SK-N-SH (cell line): Measurements from ENCODE around the gene OR4Q3. TPM values are rescaled to one million over a fixed set of nuclear protein-coding genes. Genes with fewer than 3 reads are reported as not detected.
"Not testable (repeated sequence)": the region's sequence is repeated elsewhere in the genome, so short reads cannot be mapped to it uniquely, and the experiment has no call there.

Source experiments
- CTCF ChIA-PET: fragments of 300-600, 350-600 bp; formaldehyde crosslinking; extraction: SDS; loops from one replicate; lab custom pipeline; 2021; lab: Yijun Ruan, JAX
- POLR2A ChIA-PET: fragments of 350-600 bp; sonication (Branson Sonifier 250); formaldehyde crosslinking; extraction: SDS; loops from one replicate; lab custom pipeline; 2020; ENCODE audit warnings: antibody characterized with exemption, inconsistent platforms; lab: Yijun Ruan, JAX
- DNase-seq: peaks from one replicate; pipeline ENCODE4 v3.0.0; 2012
- H2AFZ ChIP-seq: fragments of 200-600 bp; sonication (generic); 2 replicates; pipeline ENCODE4 v1.8.1; 2016; ENCODE audit warnings: antibody characterized with exemption, mild to moderate bottlenecking, low read depth
- H3F3A ChIP-seq: fragments of 200-600 bp; sonication (generic); replicated peaks from 2 replicates; pipeline ENCODE3; 2016; ENCODE audit warnings: antibody characterized with exemption, mild to moderate bottlenecking; ENCODE audit not compliant: insufficient read depth
- H3K27ac ChIP-seq, 2 experiments: fragments of 200-500 bp in 1 of 2; fragments of 200-600 bp in 1 of 2; sonication (Bioruptor generic) in 1 of 2; sonication (generic), shearing (Covaris generic) in 1 of 2; 2 replicates each; pipeline versions ENCODE4 v1.5.1 to v1.6.1; 2014 to 2016; ENCODE audit warnings: low read depth in 2 of 2, inconsistent platforms in 1 of 2, low read length in 1 of 2, mild to moderate bottlenecking in 1 of 2, mixed read lengths in 1 of 2
- H3K27me3 ChIP-seq: fragments of 200-600 bp; sonication (generic), shearing (Covaris generic); 2 replicates; pipeline ENCODE4 v1.6.1; 2016; ENCODE audit warnings: mixed run types; ENCODE audit not compliant: insufficient read depth
- H3K36me3 ChIP-seq, 2 experiments: fragments of 200-500 bp in 1 of 2; fragments of 200-600 bp in 1 of 2; sonication (Bioruptor generic) in 1 of 2; sonication (generic) in 1 of 2; replicated peaks in 1 of 2; 2 replicates each; pipeline versions ENCODE3 to v1.5.1; 2014 to 2016; ENCODE audit warnings: low read length in 1 of 2, mild to moderate bottlenecking in 1 of 2; ENCODE audit not compliant: insufficient read depth in 2 of 2, control insufficient read depth in 1 of 2
- H3K4me1 ChIP-seq, 2 experiments: fragments of 200-500 bp in 1 of 2; fragments of 200-600 bp in 1 of 2; sonication (Bioruptor generic) in 1 of 2; sonication (generic), shearing (Covaris generic) in 1 of 2; 2 replicates each; pipeline versions ENCODE4 v1.5.1 to v1.6.1; 2014 to 2016; ENCODE audit warnings: low read depth in 1 of 2, low read length in 1 of 2, mixed run types in 1 of 2; ENCODE audit not compliant: insufficient read depth in 2 of 2, control insufficient read depth in 1 of 2
- H3K4me2 ChIP-seq: fragments of 200-600 bp; sonication (generic), shearing (Covaris generic); 2 replicates; pipeline ENCODE4 v1.6.1; 2017; ENCODE audit warnings: mixed run types
- H3K4me3 ChIP-seq, 2 experiments: fragments of 200-500 bp in 1 of 2; fragments of 200-600 bp in 1 of 2; sonication (Bioruptor generic) in 1 of 2; sonication (generic), shearing (Covaris generic) in 1 of 2; 2 replicates each; pipeline versions ENCODE4 v1.5.1 to v1.8.1; 2014 to 2016; ENCODE audit warnings: low read depth in 2 of 2, inconsistent platforms in 1 of 2, low read length in 1 of 2, mild to moderate bottlenecking in 1 of 2, mixed read lengths in 1 of 2, moderate library complexity in 1 of 2
- H3K79me2 ChIP-seq: fragments of 200-600 bp; sonication (generic); 2 replicates; pipeline ENCODE4 v1.8.1; 2017; ENCODE audit warnings: mild to moderate bottlenecking; ENCODE audit not compliant: insufficient read depth
- H3K9ac ChIP-seq: fragments of 200-600 bp; sonication (generic); 2 replicates; pipeline ENCODE4 v1.6.1; 2017; ENCODE audit warnings: mixed run types
- H3K9me2 ChIP-seq: fragments of 200-600 bp; sonication (generic); 2 replicates; pipeline ENCODE4 v1.6.1; 2017; ENCODE audit warnings: mixed run types
- H3K9me3 ChIP-seq: fragments of 200-600 bp; sonication (generic); 2 replicates; pipeline ENCODE4 v1.6.1; 2017; ENCODE audit warnings: mixed run types, mild to moderate bottlenecking, moderate library complexity
- H4K20me1 ChIP-seq: fragments of 200-600 bp; sonication (generic); 2 replicates; pipeline ENCODE4 v1.6.1; 2017; ENCODE audit warnings: mild to moderate bottlenecking, mixed run types; ENCODE audit not compliant: insufficient read depth
- WGBS: methylation state at CpG from one replicate; pipeline ENCODE4 v1.1.6; 2017; ENCODE audit warnings: low lambda C conversion rate; 5-methylcytosine and 5-hydroxymethylcytosine counted together
- polyA plus RNA-seq, 3 experiments: library from polyadenylated mRNA; depleted of rRNA; stranded (reverse); fragments of >200 nt; gene quantifications; 2 replicates each; pipeline ENCODE4 v1.2.3, GENCODE V29; 2012
- small RNA-seq, 7 experiments: library from RNA; depleted of rRNA; stranded (forward); fragments of <200 nt; gene quantifications; one replicate each; pipeline ENCODE3, GENCODE V24; 2012
- TF ChIP-seq, protein P1 (sequence below): fragments of 200-600 bp; sonication (generic); IDR thresholded peaks from 2 replicates; pipeline ENCODE4 v1.6.1; 2017; ENCODE audit warnings: antibody characterized with exemption, mild to moderate bottlenecking, moderate library complexity

The OR4Q3 gene
- polyA plus RNA-seq, 1 of the 3 experiments (the other 2 are of a cell fraction): not detected

DNA sequence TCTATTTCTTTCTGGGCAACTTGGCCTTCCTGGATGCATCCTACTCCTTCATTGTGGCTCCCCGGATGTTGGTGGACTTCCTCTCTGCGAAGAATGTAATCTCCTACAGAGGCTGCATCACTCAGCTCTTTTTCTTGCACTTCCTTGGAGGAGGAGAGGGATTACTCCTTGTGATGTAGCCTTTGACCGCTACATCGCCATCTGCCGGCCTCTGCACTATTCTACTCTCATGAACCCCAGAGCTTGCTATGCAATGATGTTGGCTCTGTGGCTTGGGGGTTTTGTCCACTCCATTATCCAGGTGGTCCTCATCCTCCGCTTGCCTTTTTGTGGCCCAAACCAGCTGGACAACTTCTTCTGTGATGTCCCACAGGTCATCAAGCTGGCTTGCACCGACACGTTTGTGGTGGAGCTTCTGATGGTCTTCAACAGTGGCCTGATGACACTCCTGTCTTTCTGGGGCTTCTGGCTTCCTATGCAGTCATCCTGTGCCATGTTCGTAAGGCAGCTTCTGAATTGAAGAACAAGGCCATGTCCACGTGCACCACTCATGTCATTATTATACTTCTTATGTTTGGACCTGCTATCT is 53.2 kb downstream of the OR4Q3 start:
- H3K4me3 ChIP-seq, H3F3A ChIP-seq, H3K9ac ChIP-seq, H3K4me1 ChIP-seq, H3K27me3 ChIP-seq, H3K9me2 ChIP-seq, CTCF ChIA-PET, H3K36me3 ChIP-seq, H3K9me3 ChIP-seq, POLR2A ChIA-PET, H4K20me1 ChIP-seq: not testable (repeated sequence)
- WGBS: 8% methylated on average over 10 of the region's 10 CpGs
- TF ChIP-seq, protein P1, sequence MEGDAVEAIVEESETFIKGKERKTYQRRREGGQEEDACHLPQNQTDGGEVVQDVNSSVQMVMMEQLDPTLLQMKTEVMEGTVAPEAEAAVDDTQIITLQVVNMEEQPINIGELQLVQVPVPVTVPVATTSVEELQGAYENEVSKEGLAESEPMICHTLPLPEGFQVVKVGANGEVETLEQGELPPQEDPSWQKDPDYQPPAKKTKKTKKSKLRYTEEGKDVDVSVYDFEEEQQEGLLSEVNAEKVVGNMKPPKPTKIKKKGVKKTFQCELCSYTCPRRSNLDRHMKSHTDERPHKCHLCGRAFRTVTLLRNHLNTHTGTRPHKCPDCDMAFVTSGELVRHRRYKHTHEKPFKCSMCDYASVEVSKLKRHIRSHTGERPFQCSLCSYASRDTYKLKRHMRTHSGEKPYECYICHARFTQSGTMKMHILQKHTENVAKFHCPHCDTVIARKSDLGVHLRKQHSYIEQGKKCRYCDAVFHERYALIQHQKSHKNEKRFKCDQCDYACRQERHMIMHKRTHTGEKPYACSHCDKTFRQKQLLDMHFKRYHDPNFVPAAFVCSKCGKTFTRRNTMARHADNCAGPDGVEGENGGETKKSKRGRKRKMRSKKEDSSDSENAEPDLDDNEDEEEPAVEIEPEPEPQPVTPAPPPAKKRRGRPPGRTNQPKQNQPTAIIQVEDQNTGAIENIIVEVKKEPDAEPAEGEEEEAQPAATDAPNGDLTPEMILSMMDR: peak; percentile 25; the same call in 1 of the 2 replicates
- TF ChIP-seq, all 33 proteins: peak for 1; not testable (repeated sequence) for 32
- not testable (repeated sequence) for H3K27ac ChIP-seq, H3K79me2 ChIP-seq, H2AFZ ChIP-seq, H3K4me2 ChIP-seq, DNase-seq

Small RNAs within 50 kb of the gene (small RNA-seq; reads per million reads assigned to genes)
- 0 reads per million in 7 experiments for gene AL512310.1

Other genes with a start within 250 kb of the OR4Q3 start
- gene OR11H2, start 29.7 kb upstream of the OR4Q3 start, polyA plus RNA-seq (2012; rRNA removed): not detected in 2 replicates
- not detected in 2 replicates for gene OR4M1, start 29.9 kb downstream of the OR4Q3 start, polyA plus RNA-seq (2012; rRNA removed)
- not detected in 2 replicates for gene OR4N2, start 60.2 kb downstream of the OR4Q3 start, polyA plus RNA-seq (2012; rRNA removed)
- not detected in 2 replicates for gene OR4K2, start 131.6 kb downstream of the OR4Q3 start, polyA plus RNA-seq (2012; rRNA removed)
- not detected in 2 replicates for gene OR4K5, start 177.0 kb downstream of the OR4Q3 start, polyA plus RNA-seq (2012; rRNA removed)
- not detected in 2 replicates for gene OR4K1, start 187.3 kb downstream of the OR4Q3 start, polyA plus RNA-seq (2012; rRNA removed)
- gene OR4K15, start 232.0 kb downstream of the OR4Q3 start, polyA plus RNA-seq (2012; rRNA removed): not detected in 2 replicates